DND-41 (cell line): Measurements from ENCODE around the gene HNF1A.

Experiments used
- CTCF ChIP-seq: IDR thresholded peaks from 2 replicates; pipeline ENCODE4 v1.5.1; 2012; ENCODE audit warnings: borderline replicate concordance, low read length, moderate library complexity, mild to moderate bottlenecking; ENCODE audit not compliant: poor library complexity, severe bottlenecking; ENCODE audit errors: extremely low read depth
- EZH2 ChIP-seq: IDR thresholded peaks from 3 replicates; pipeline ENCODE4 v1.6.1; 2012; ENCODE audit warnings: borderline replicate concordance, low read depth, mild to moderate bottlenecking, moderate library complexity, low read length, inconsistent platforms; ENCODE audit not compliant: severe bottlenecking

DNA sequence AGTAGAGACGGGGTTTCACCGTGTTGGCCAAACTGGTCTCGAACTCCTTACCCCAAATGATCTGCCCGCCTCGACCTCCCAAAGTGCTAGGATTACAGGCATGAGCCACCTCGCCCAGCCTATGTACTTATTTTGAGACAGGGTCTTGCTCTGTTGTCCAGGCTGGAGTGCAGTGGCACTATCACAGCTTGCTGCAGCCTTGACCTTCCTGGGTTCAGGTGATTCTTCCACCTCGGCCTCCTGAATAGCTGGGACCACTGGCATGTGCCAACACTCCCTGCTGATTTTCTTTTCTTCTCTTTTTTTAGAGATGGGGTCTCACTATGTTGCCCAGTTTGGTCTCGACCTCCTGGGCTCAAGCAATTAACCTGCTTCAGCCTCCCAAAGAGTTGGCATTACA lies 14.0 kb upstream of the HNF1A start:
- TF ChIP-seq EZH2 (no peak), CTCF (no peak)
